HepG2 (cell line): Measurements from ENCODE around the gene CASP4. TPM values are rescaled to one million over a fixed set of nuclear protein-coding genes. Genes with fewer than 3 reads are reported as not detected.

ENCODE experiments used
- ATAC-seq: fragments of 200-7000 bp; cut with Tn5 transposase; 3 replicates; pipeline ENCODE4 v1.9.1; 2020; ENCODE audit warnings: mild to moderate bottlenecking, moderate library complexity
- BruUV-seq: library from RNA; stranded (reverse); fragments of 400-500 nt; replicated peaks from 2 replicates; lab custom pipeline; 2021; lab: Mats Ljungman, UMichigan
- CTCF ChIA-PET: fragments of 300-600 bp; formaldehyde crosslinking; extraction: SDS; loops from one replicate; lab custom pipeline; 2021; ENCODE audit warnings: low total read pairs, inconsistent platforms, low intra/inter-chr PET ratio; lab: Yijun Ruan, JAX
- POLR2A ChIA-PET: fragments of 350-600 bp; sonication (Branson Sonifier 250); formaldehyde crosslinking; loops from one replicate; lab custom pipeline; 2020; ENCODE audit warnings: antibody characterized with exemption, inconsistent platforms; lab: Yijun Ruan, JAX
- DNase-seq: peaks from one replicate; pipeline ENCODE4 v3.0.0-alpha.2; 2015; ENCODE audit warnings: low spot score
- FAIRE-seq: peaks from 3 replicates; lab custom pipeline; 2011; peaks lifted over from hg19 to GRCh38; lab: Jason Lieb, UNC
- H2AFZ ChIP-seq: one replicate; pipeline ENCODE4 v1.6.1; 2011; ENCODE audit warnings: low read length, inconsistent platforms
- H3K27ac ChIP-seq: fragments of 300-600 bp; 3 replicates; pipeline ENCODE4 v1.8.0; 2011; ENCODE audit warnings: mixed run types, mild to moderate bottlenecking, mixed read lengths, low read length, inconsistent platforms; ENCODE audit not compliant: insufficient read depth; ENCODE audit errors: extremely low read length
- H3K27me3 ChIP-seq, 2 experiments: fragments of 200-600 bp in 1 of 2; 2 replicates in 1 of 2; 3 replicates in 1 of 2; pipeline versions ENCODE4 v1.6.0 to v1.8.0; 2011; ENCODE audit warnings: low read length in 2 of 2, mild to moderate bottlenecking in 2 of 2, moderate library complexity in 2 of 2, inconsistent platforms in 1 of 2; ENCODE audit not compliant: insufficient read depth in 2 of 2, control insufficient read depth in 1 of 2
- H3K36me3 ChIP-seq, 2 experiments: fragments of 200-600 bp in 1 of 2; replicated peaks in 1 of 2; 2 replicates in 1 of 2; 3 replicates in 1 of 2; pipeline versions ENCODE4 v1.5.1 to v1.8.0; 2011; ENCODE audit warnings: low read length in 2 of 2, inconsistent platforms in 1 of 2; ENCODE audit not compliant: insufficient read depth in 2 of 2, control insufficient read depth in 1 of 2
- H3K4me1 ChIP-seq: 2 replicates; pipeline ENCODE4 v1.5.1; 2012; ENCODE audit warnings: low read length, inconsistent platforms; ENCODE audit not compliant: insufficient read depth
- H3K4me2 ChIP-seq: 2 replicates; pipeline ENCODE4 v1.6.0; 2011; ENCODE audit warnings: low read depth, low read length, inconsistent platforms
- H3K4me3 ChIP-seq, 3 experiments: fragments of 200-600 bp in 1 of 3; sonication (generic), shearing (Covaris generic) in 1 of 3; replicated peaks in 1 of 3; 2 replicates each; pipeline ENCODE4 v1.5.1; 2011 to 2016; ENCODE audit warnings: low read length in 3 of 3, inconsistent platforms in 2 of 3, low read depth in 2 of 3, mild to moderate bottlenecking in 2 of 3, control low read depth in 1 of 3, mixed read lengths in 1 of 3; ENCODE audit not compliant: insufficient read depth in 1 of 3
- H3K79me2 ChIP-seq: one replicate; pipeline ENCODE4 v1.6.1; 2011; ENCODE audit warnings: low read length, inconsistent platforms; ENCODE audit not compliant: insufficient read depth
- H3K9ac ChIP-seq: 2 replicates; pipeline ENCODE4 v1.6.0; 2011; ENCODE audit warnings: mild to moderate bottlenecking, low read depth, low read length, inconsistent platforms; ENCODE audit not compliant: insufficient read depth
- H3K9me3 ChIP-seq: 2 replicates; pipeline ENCODE4 v1.5.1; 2012; ENCODE audit warnings: mild to moderate bottlenecking, low read length
- H4K20me1 ChIP-seq: 2 replicates; pipeline ENCODE4 v1.6.0; 2011; ENCODE audit warnings: inconsistent platforms, mild to moderate bottlenecking, low read length, moderate library complexity; ENCODE audit not compliant: insufficient read depth
- AGO1 ChIP-seq: fragments of 200-400 bp; formaldehyde crosslinking; IDR thresholded peaks from 2 replicates; pipeline ENCODE4 v1.6.1; 2017; ENCODE audit warnings: mild to moderate bottlenecking, low read depth, low read length, moderate library complexity; ENCODE audit not compliant: poor library complexity, severe bottlenecking
- ARHGAP35 ChIP-seq: sonication (generic); formaldehyde crosslinking; IDR thresholded peaks from 2 replicates; pipeline ENCODE4 v1.9.0; 2022; ENCODE audit warnings: mild to moderate bottlenecking, inconsistent platforms, moderate library complexity, missing genetic modification reagents, borderline replicate concordance
- CBX5 ChIP-seq: sonication (generic); formaldehyde crosslinking; IDR thresholded peaks from 2 replicates; pipeline ENCODE4 v1.4.0; 2020; ENCODE audit warnings: missing genetic modification reagents, borderline replicate concordance
- KAT8 ChIP-seq: IDR thresholded peaks from 2 replicates; pipeline ENCODE4 v1.6.1; 2016; ENCODE audit warnings: missing genetic modification reagents, missing compliant biosample characterization
- MED8 ChIP-seq: sonication (generic); formaldehyde crosslinking; IDR thresholded peaks from 2 replicates; pipeline ENCODE4 v1.8.1; 2023; ENCODE audit warnings: mild to moderate bottlenecking, missing genetic modification reagents; ENCODE audit not compliant: insufficient replicate concordance
- NFE2L1 ChIP-seq: sonication (generic); formaldehyde crosslinking; IDR thresholded peaks from 2 replicates; pipeline ENCODE4 v1.4.0; 2020; ENCODE audit warnings: missing genetic modification reagents, mild to moderate bottlenecking, borderline replicate concordance
- NR3C1 ChIP-seq: sonication (generic); formaldehyde crosslinking; IDR thresholded peaks from 2 replicates; pipeline ENCODE4 v1.4.0; 2020; ENCODE audit warnings: missing genetic modification reagents
- PHF21A ChIP-seq: sonication (generic); formaldehyde crosslinking; IDR thresholded peaks from 2 replicates; pipeline ENCODE4 v1.5.0; 2020; ENCODE audit warnings: mild to moderate bottlenecking, missing genetic modification reagents
- ZZZ3 ChIP-seq: sonication (generic); formaldehyde crosslinking; IDR thresholded peaks from 2 replicates; pipeline ENCODE4 v1.4.0; 2020; ENCODE audit warnings: missing genetic modification reagents, mild to moderate bottlenecking, borderline replicate concordance
- WGBS: methylation state at CpG from one replicate; pipeline ENCODE4 v1.1.6; 2017; ENCODE audit warnings: low lambda C conversion rate; 5-methylcytosine and 5-hydroxymethylcytosine counted together
- in situ Hi-C: cut with HindIII; loops from 2 replicates; pipeline ENCODE4 v1.10.0; 2017; ENCODE audit warnings: low pct_unique_long_range_greater_than_20kb; ENCODE audit not compliant: extremely low pct_ligation_motif_present
- intact Hi-C: fragments of 100-400 bp; cut with micrococcal nuclease; formaldehyde crosslinking; loops from one replicate; pipeline ENCODE4 v1.10.0; 2022; ENCODE audit not compliant: unreplicated experiment
- polyA plus RNA-seq, 8 experiments: library from polyadenylated mRNA; depleted of rRNA in 3 of 8; stranded (reverse) in 7 of 8; unstranded in 1 of 8; fragments of >200 nt; fragmentation: Illumina TruSeq in 4 of 8; extraction: Trizol in 4 of 8; gene quantifications; 2 replicates each; pipeline versions ENCODE4 v1.2.1 to v1.2.3, GENCODE V29; 2011 to 2016; ENCODE audit warnings: low read depth in 4 of 8, missing spikeins in 1 of 8, mixed read lengths in 1 of 8; ENCODE audit not compliant: insufficient read depth in 1 of 8
- total RNA-seq, 5 experiments: library from RNA; depleted of rRNA; stranded (reverse); fragments of >200 nt; fragmentation: Illumina TruSeq; extraction: Trizol; gene quantifications; 2 replicates each; pipeline ENCODE4 v1.2.3, GENCODE V29; 2016; ENCODE audit warnings: low read depth in 1 of 5
- TF ChIP-seq, protein P1 (sequence below): conservative IDR thresholded peaks from 2 replicates; pipeline ENCODE4 v1.6.1; 2018; ENCODE audit warnings: missing genetic modification reagents
- TF ChIP-seq, protein P2 (sequence below): sonication (generic); formaldehyde crosslinking; IDR thresholded peaks from 2 replicates; pipeline ENCODE4 v1.8.0; 2022; ENCODE audit warnings: low read depth, missing genetic modification reagents
- TF ChIP-seq, protein P3 (sequence below): sonication (generic); formaldehyde crosslinking; IDR thresholded peaks from 2 replicates; pipeline ENCODE4 v1.5.1; 2020; ENCODE audit warnings: mild to moderate bottlenecking, missing genetic modification reagents, borderline replicate concordance

Gene CASP4
- total and polyA plus RNA-seq, 2 of the 13 experiments (the other 11 are each of a cell fraction or from before 2014, with no cell fraction given) = 56.4 to 69.8 TPM

DNA sequence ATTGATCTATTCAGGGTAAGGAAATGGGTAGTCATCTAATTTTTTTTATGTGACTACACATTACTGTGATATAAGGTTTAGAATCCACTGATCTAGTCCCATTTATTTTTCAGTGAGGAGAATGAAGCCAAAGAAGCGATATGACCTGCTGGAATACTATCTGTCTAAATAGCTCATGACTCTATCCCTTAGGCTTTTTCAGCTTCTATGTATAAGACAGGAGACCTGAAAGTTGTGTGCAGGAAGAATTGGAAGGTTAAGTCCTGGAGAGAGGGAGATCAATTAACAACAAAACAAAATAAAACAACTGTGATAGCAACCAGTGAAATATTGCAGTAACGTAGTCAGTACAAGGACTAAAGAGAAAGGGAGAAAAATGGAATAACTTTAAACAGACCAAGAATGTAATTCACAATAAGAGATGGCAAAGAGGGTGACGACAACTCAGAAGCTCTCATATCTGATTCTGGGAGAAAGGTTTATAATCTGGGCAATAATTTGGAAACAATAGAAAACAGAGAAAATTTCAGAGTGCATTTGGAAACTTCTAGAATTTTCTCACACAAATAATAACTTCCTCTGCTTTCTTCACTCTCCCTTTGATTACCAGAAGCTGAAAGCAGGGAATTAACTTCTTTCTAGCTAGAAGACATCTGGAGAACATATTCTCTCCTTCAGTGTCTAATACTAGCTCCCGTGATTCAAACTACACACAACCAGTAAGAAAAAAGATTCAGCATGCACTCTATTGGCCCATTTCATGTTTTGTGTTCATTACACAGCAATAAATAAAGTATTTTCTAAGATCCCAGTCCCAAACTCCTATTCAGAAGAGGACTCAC, 50.9 kb downstream of the CASP4 start:
- in situ Hi-C loops (no loop called here), intact Hi-C loops (no loop called here)
- 15% methylated on average over 3 of the region's 4 CpGs for WGBS
- ChIA-PET POLR2A (no interaction called here), CTCF (no interaction called here)
- DNase-seq = no peak
- H3K9me3 ChIP-seq = no peaks in the 10 kb centered on the region
- H3K9ac ChIP-seq = no peak overlapping the region
- H3K79me2 ChIP-seq = no peaks in the 10 kb centered on the region
- FAIRE-seq = no peak
- H3K27me3 ChIP-seq = no peaks in the 10 kb centered on the region
- no peaks in the 10 kb centered on the region for H4K20me1 ChIP-seq
- H3K4me3 ChIP-seq = no peak overlapping the region
- H3K27ac ChIP-seq = no peak overlapping the region
- no peaks in the 10 kb centered on the region for H3K36me3 ChIP-seq
- peak overlapping the region; percentile 7 for H2AFZ ChIP-seq
- no peaks in the 10 kb centered on the region for H3K4me1 ChIP-seq
- BruUV-seq = no TSS peak
- peak overlapping the region; percentile 31 for H3K4me2 ChIP-seq
- no peak for ATAC-seq
- TF ChIP-seq KAT8 (CRISPR knock-in tag) = no peak
- TF ChIP-seq, protein P1, sequence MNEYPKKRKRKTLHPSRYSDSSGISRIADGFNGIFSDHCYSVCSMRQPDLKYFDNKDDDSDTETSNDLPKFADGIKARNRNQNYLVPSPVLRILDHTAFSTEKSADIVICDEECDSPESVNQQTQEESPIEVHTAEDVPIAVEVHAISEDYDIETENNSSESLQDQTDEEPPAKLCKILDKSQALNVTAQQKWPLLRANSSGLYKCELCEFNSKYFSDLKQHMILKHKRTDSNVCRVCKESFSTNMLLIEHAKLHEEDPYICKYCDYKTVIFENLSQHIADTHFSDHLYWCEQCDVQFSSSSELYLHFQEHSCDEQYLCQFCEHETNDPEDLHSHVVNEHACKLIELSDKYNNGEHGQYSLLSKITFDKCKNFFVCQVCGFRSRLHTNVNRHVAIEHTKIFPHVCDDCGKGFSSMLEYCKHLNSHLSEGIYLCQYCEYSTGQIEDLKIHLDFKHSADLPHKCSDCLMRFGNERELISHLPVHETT = no peak
- TF ChIP-seq, protein P2, sequence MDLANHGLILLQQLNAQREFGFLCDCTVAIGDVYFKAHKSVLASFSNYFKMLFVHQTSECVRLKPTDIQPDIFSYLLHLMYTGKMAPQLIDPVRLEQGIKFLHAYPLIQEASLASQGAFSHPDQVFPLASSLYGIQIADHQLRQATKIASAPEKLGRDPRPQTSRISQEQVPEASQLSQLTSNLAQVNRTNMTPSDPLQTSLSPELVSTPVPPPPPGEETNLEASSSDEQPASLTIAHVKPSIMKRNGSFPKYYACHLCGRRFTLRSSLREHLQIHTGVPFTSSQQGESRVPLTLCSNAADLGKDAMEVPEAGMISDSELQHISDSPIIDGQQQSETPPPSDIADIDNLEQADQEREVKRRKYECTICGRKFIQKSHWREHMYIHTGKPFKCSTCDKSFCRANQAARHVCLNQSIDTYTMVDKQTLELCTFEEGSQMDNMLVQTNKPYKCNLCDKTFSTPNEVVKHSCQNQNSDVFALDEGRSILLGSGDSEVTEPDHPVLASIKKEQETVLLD (CRISPR knock-in tag) = no peak
- no peak for TF ChIP-seq PHF21A
- no peak for TF ChIP-seq CBX5 (CRISPR knock-in tag)
- TF ChIP-seq, protein P3, sequence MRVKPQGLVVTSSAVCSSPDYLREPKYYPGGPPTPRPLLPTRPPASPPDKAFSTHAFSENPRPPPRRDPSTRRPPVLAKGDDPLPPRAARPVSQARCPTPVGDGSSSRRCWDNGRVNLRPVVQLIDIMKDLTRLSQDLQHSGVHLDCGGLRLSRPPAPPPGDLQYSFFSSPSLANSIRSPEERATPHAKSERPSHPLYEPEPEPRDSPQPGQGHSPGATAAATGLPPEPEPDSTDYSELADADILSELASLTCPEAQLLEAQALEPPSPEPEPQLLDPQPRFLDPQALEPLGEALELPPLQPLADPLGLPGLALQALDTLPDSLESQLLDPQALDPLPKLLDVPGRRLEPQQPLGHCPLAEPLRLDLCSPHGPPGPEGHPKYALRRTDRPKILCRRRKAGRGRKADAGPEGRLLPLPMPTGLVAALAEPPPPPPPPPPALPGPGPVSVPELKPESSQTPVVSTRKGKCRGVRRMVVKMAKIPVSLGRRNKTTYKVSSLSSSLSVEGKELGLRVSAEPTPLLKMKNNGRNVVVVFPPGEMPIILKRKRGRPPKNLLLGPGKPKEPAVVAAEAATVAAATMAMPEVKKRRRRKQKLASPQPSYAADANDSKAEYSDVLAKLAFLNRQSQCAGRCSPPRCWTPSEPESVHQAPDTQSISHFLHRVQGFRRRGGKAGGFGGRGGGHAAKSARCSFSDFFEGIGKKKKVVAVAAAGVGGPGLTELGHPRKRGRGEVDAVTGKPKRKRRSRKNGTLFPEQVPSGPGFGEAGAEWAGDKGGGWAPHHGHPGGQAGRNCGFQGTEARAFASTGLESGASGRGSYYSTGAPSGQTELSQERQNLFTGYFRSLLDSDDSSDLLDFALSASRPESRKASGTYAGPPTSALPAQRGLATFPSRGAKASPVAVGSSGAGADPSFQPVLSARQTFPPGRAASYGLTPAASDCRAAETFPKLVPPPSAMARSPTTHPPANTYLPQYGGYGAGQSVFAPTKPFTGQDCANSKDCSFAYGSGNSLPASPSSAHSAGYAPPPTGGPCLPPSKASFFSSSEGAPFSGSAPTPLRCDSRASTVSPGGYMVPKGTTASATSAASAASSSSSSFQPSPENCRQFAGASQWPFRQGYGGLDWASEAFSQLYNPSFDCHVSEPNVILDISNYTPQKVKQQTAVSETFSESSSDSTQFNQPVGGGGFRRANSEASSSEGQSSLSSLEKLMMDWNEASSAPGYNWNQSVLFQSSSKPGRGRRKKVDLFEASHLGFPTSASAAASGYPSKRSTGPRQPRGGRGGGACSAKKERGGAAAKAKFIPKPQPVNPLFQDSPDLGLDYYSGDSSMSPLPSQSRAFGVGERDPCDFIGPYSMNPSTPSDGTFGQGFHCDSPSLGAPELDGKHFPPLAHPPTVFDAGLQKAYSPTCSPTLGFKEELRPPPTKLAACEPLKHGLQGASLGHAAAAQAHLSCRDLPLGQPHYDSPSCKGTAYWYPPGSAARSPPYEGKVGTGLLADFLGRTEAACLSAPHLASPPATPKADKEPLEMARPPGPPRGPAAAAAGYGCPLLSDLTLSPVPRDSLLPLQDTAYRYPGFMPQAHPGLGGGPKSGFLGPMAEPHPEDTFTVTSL (CRISPR knock-in tag) = no peak
- TF ChIP-seq NFE2L1 = no peak
- TF ChIP-seq ARHGAP35 = no peak
- no peak for TF ChIP-seq NR3C1 (CRISPR knock-in tag)
- TF ChIP-seq AGO1 = no peak
- no peak for TF ChIP-seq MED8
- no peak for TF ChIP-seq ZZZ3 (CRISPR knock-in tag)
